Panc1 (cell line): ENCODE data around the gene NDUFAF8.
A peak's percentile ranks its signal among the peaks of the same experiment; 100 is the strongest.

Experiments
- POLR2AphosphoS5 ChIP-seq: IDR thresholded peaks from 2 replicates; pipeline ENCODE4 v1.6.1; 2012; ENCODE audit warnings: mild to moderate bottlenecking, low read depth, low read length, moderate library complexity
- REST ChIP-seq, 2 experiments: IDR thresholded peaks; 2 replicates each; pipeline ENCODE4 v1.6.1; 2011 to 2012; ENCODE audit warnings: low read depth in 2 of 2, control low read depth in 1 of 2, low read length in 1 of 2, mild to moderate bottlenecking in 1 of 2, moderate library complexity in 1 of 2; ENCODE audit not compliant: insufficient read depth in 1 of 2
- SIN3A ChIP-seq: IDR thresholded peaks from 2 replicates; pipeline ENCODE4 v1.6.1; 2012; ENCODE audit warnings: low read depth, mild to moderate bottlenecking, low read length, moderate library complexity, borderline replicate concordance; ENCODE audit not compliant: insufficient read depth
- TCF7L2 ChIP-seq: IDR thresholded peaks from 2 replicates; pipeline ENCODE4 v1.6.1; 2011; ENCODE audit warnings: mild to moderate bottlenecking, low read depth, low read length, inconsistent platforms
- TF ChIP-seq, protein P1 (sequence below): fragments of 450-650 bp; IDR thresholded peaks from 2 replicates; pipeline ENCODE4 v1.5.1; 2017; ENCODE audit warnings: mild to moderate bottlenecking

DNA sequence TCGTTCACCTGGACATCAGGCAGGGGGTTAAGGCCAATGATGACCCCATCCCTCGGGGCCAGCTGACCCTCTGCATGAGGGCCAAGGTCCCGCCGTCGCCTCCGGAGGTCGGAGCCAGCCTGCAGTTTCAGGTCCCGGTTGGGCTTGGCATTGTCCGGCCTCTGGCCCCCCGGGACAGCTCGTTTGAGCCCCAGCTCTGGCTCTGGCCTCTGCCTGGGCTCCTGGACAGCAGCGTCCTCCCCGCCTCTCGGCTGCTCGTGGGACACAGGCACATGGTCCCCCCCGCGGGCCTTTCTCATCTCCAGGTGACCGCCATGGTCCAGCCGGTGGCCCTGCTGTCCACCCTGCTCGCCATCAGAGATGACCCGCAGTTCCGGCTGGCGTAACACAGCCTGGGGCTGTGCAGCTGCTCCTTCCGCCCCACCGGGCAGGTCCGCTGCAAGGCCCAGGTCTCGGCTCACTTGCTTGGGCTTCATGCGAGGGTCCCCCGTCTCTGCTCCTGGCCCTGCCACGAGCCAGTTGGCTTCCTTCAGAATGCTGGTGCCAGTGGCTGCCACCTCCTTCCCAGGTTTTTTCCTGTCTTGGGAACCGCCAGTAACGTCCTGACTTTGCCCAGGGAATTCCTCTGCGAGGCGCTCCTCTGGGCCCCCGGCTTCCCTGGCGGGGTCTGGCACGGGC lies 6.7 kb downstream of the NDUFAF8 start:
- TF ChIP-seq, protein P1, sequence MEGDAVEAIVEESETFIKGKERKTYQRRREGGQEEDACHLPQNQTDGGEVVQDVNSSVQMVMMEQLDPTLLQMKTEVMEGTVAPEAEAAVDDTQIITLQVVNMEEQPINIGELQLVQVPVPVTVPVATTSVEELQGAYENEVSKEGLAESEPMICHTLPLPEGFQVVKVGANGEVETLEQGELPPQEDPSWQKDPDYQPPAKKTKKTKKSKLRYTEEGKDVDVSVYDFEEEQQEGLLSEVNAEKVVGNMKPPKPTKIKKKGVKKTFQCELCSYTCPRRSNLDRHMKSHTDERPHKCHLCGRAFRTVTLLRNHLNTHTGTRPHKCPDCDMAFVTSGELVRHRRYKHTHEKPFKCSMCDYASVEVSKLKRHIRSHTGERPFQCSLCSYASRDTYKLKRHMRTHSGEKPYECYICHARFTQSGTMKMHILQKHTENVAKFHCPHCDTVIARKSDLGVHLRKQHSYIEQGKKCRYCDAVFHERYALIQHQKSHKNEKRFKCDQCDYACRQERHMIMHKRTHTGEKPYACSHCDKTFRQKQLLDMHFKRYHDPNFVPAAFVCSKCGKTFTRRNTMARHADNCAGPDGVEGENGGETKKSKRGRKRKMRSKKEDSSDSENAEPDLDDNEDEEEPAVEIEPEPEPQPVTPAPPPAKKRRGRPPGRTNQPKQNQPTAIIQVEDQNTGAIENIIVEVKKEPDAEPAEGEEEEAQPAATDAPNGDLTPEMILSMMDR = no peak
- TF ChIP-seq POLR2AphosphoS5 (0 out of 2 replicates have a peak, but pooled peaks have one; percentile 19), SIN3A (no peak), TCF7L2 (no peak), REST (IDR thresholded peaks at IDR 0.05; ENCODE audit: insufficient read depth in 1 of 2, low read depth in 2 of 2, low read length in 1 of 2) (no peak)
